Hindlimb muscle (tissue), 1 donor: Measurements from ENCODE around the gene SLF1. TPM values are rescaled to one million over a fixed set of nuclear protein-coding genes. Genes with fewer than 3 reads are reported as not detected.
"Not testable (repeated sequence)": the region's sequence is repeated elsewhere in the genome, so short reads cannot be mapped to it uniquely, and the experiment has no call there.

Experiments
- DNase-seq: peaks from one replicate; pipeline ENCODE4 v3.0.0-alpha.2; 2013
- polyA plus RNA-seq: library from polyadenylated mRNA; unstranded; fragments of 120-200 nt; gene quantifications from one replicate; pipeline ENCODE4 v1.2.1, GENCODE V29; 2013; ENCODE audit not compliant: insufficient read length

Gene SLF1
- 12.2 TPM for polyA plus RNA-seq

- DNase-seq, result peak; percentile 91
These were observed at the start of gene SLF1, which contains the start of gene KIAA0825 for GRCh38 chr5:94618493-94619328. SLF1 (plus strand) TSS chr5:94618669; CDS start chr5:94628811, 10,142 bp downstream. KIAA0825 (minus strand) TSS chr5:94618604; CDS start chr5:94537126, 81,478 bp downstream.

- no peak for DNase-seq
These were observed 47.1 kb upstream of the SLF1 start for GRCh38 chr5:94571415-94571814.

- not testable (repeated sequence) for DNase-seq
These were observed 45.1 kb upstream of the SLF1 start for GRCh38 chr5:94573349-94573748.

GRCh38 chr5:94575196-94575595 is 43.3 kb upstream of the SLF1 start:
- DNase-seq, result no peak

- DNase-seq, result no peak
These were observed 40.8 kb upstream of the SLF1 start for GRCh38 chr5:94577466-94578245.

GRCh38 chr5:94595281-94595840 is 23.1 kb upstream of the SLF1 start:
- no peak for DNase-seq

GRCh38 chr5:94613583-94613982 is 4.9 kb upstream of the SLF1 start:
- no peak for DNase-seq

GRCh38 chr5:94614156-94614805 is 4.2 kb upstream of the SLF1 start:
- DNase-seq, result no peak

GRCh38 chr5:94615862-94616261 is 2.6 kb upstream of the SLF1 start:
- no peak for DNase-seq

GRCh38 chr5:94618029-94618492 is 408 bp upstream of the SLF1 start:
- DNase-seq, result no peak

GRCh38 chr5:94620256-94620655 is 1.8 kb downstream of the SLF1 start:
- DNase-seq, result no peak

GRCh38 chr5:94621763-94622162 is 3.3 kb downstream of the SLF1 start:
- no peak for DNase-seq

GRCh38 chr5:94623011-94623410 is 4.5 kb downstream of the SLF1 start:
- no peak for DNase-seq

- DNase-seq, result no peak
These were observed 5.4 kb downstream of the SLF1 start for GRCh38 chr5:94623877-94624276.

GRCh38 chr5:94627191-94627590 is 8.7 kb downstream of the SLF1 start:
- DNase-seq, result no peak

- no peak for DNase-seq
These were observed 13.6 kb downstream of the SLF1 start for GRCh38 chr5:94632024-94632423.

- DNase-seq, result no peak
These were observed 21.7 kb downstream of the SLF1 start for GRCh38 chr5:94640176-94640575.

GRCh38 chr5:94645053-94645452 is 26.6 kb downstream of the SLF1 start:
- no peak for DNase-seq

- DNase-seq, result no peak
These were observed 28.3 kb downstream of the SLF1 start for GRCh38 chr5:94646758-94647157.

GRCh38 chr5:94649874-94650273 is 31.4 kb downstream of the SLF1 start:
- DNase-seq, result no peak

GRCh38 chr5:94658272-94658671 is 39.8 kb downstream of the SLF1 start:
- no peak for DNase-seq

GRCh38 chr5:94660506-94660905 is 42.0 kb downstream of the SLF1 start:
- DNase-seq, result no peak

GRCh38 chr5:94661086-94661485 is 42.6 kb downstream of the SLF1 start:
- no peak for DNase-seq
